ENCODE measurements around the gene CFAP410. TPM values are rescaled to one million over a fixed set of nuclear protein-coding genes. Genes with fewer than 3 reads are reported as not detected.

Gene CFAP410
- total RNA-seq, 2 experiments from 2014 or later = 15.1 to 20.6 TPM

- no peaks in the 10 kb centered on the region for H3K79me2 ChIP-seq (ENCODE audit: insufficient read depth, low read depth, low read length)
- DNase-seq (ENCODE audit: low spot score) = no peak
- ChIA-PET POLR2A (no interaction called here), CTCF (ENCODE audit: unreplicated experiment) (no interaction called here)
- H3K4me3 ChIP-seq (ENCODE audit: low read depth, low read length, poor library complexity, severe bottlenecking) = no peak overlapping the region
- H2AFZ ChIP-seq (ENCODE audit: low read length) = no peak overlapping the region
- no peaks in the 10 kb centered on the region for H4K20me1 ChIP-seq (ENCODE audit: insufficient read depth, low read length)
- H3K4me2 ChIP-seq (ENCODE audit: low read length) = no peak overlapping the region
- H3K9me2 ChIP-seq (ENCODE audit: insufficient read depth, low read length) = no peaks in the 10 kb centered on the region
- TF ChIP-seq CTCF (conservative IDR thresholded peaks at IDR 0.05; ENCODE audit: low read length) (no peak), EZH2phosphoT487 (IDR thresholded peaks at IDR 0.05; ENCODE audit: borderline replicate concordance, low read depth, low read length) (no peak)
- H3K27ac ChIP-seq (ENCODE audit: low read depth, low read length, poor library complexity, severe bottlenecking) = no peak overlapping the region
- no TSS peak for BruUV-seq (replicated peaks)
- peaks cover 32% of the 10 kb centered on the region; the same call in 1 of the 2 replicates for H3K36me3 ChIP-seq (ENCODE audit: insufficient read depth, low read length)
- H3K4me1 ChIP-seq (ENCODE audit: insufficient read depth, low read length, poor library complexity, severe bottlenecking) = no peaks in the 10 kb centered on the region
- intact Hi-C loops (cut with micrococcal nuclease; ENCODE audit: unreplicated experiment) = no loop called here
- H3K9me3 ChIP-seq (ENCODE audit: low read length) = no peaks in the 10 kb centered on the region
Measured at GRCh38 chr21:44317871-44318270, 21.3 kb downstream of the CFAP410 start.

GRCh38 chr21:44317241-44317782 is 21.9 kb downstream of the CFAP410 start:
- H3K27ac ChIP-seq (ENCODE audit: low read depth, low read length, poor library complexity, severe bottlenecking) = no peak overlapping the region
- H3K9me3 ChIP-seq (ENCODE audit: low read length) = no peaks in the 10 kb centered on the region
- H3K9me2 ChIP-seq (ENCODE audit: insufficient read depth, low read length) = no peaks in the 10 kb centered on the region
- no peaks in the 10 kb centered on the region for H4K20me1 ChIP-seq (ENCODE audit: insufficient read depth, low read length)
- H2AFZ ChIP-seq (ENCODE audit: low read length) = no peak overlapping the region
- POLR2A ChIA-PET = no interaction called here
- no peaks in the 10 kb centered on the region for H3K79me2 ChIP-seq (ENCODE audit: insufficient read depth, low read depth, low read length)
- intact Hi-C loops (cut with micrococcal nuclease; ENCODE audit: unreplicated experiment) = no loop called here
- H3K4me1 ChIP-seq (ENCODE audit: insufficient read depth, low read length, poor library complexity, severe bottlenecking) = no peaks in the 10 kb centered on the region
- no peak for TF ChIP-seq CTCF (conservative IDR thresholded peaks at IDR 0.05; ENCODE audit: low read length)
- no peak for TF ChIP-seq EZH2phosphoT487 (IDR thresholded peaks at IDR 0.05; ENCODE audit: borderline replicate concordance, low read depth, low read length)
- no peak for DNase-seq (ENCODE audit: low spot score)
- BruUV-seq (replicated peaks) = no TSS peak
- no peak overlapping the region for H3K4me3 ChIP-seq (ENCODE audit: low read depth, low read length, poor library complexity, severe bottlenecking)
- peaks cover 31% of the 10 kb centered on the region; the same call in 1 of the 2 replicates for H3K36me3 ChIP-seq (ENCODE audit: insufficient read depth, low read length)
- CTCF ChIA-PET (ENCODE audit: unreplicated experiment) = no interaction called here
- H3K4me2 ChIP-seq (ENCODE audit: low read length) = no peak overlapping the region

- no peaks in the 10 kb centered on the region for H3K9me2 ChIP-seq (ENCODE audit: insufficient read depth, low read length)
- intact Hi-C loops (cut with micrococcal nuclease; ENCODE audit: unreplicated experiment) = no loop called here
- H3K9me3 ChIP-seq (ENCODE audit: low read length) = no peaks in the 10 kb centered on the region
- H3K4me2 ChIP-seq (ENCODE audit: low read length) = no peak overlapping the region
- no peak for DNase-seq (ENCODE audit: low spot score)
- POLR2A ChIA-PET = no interaction called here
- no peaks in the 10 kb centered on the region for H3K4me1 ChIP-seq (ENCODE audit: insufficient read depth, low read length, poor library complexity, severe bottlenecking)
- no peak overlapping the region for H3K27ac ChIP-seq (ENCODE audit: low read depth, low read length, poor library complexity, severe bottlenecking)
- BruUV-seq (replicated peaks) = no TSS peak
- CTCF ChIA-PET (ENCODE audit: unreplicated experiment) = interaction anchor here (0.6 kb wide), 1 partner anchor 29 kb away, joined by 3 read pairs; no protein-coding TSS in a partner anchor
- peaks cover 34% of the 10 kb centered on the region; the same call in 1 of the 2 replicates for H3K36me3 ChIP-seq (ENCODE audit: insufficient read depth, low read length)
- H2AFZ ChIP-seq (ENCODE audit: low read length) = no peak overlapping the region
- TF ChIP-seq EZH2phosphoT487 (IDR thresholded peaks at IDR 0.05; ENCODE audit: borderline replicate concordance, low read depth, low read length) (no peak), CTCF (conservative IDR thresholded peaks at IDR 0.05; ENCODE audit: low read length) (no peak)
- H4K20me1 ChIP-seq (ENCODE audit: insufficient read depth, low read length) = no peaks in the 10 kb centered on the region
- H3K79me2 ChIP-seq (ENCODE audit: insufficient read depth, low read depth, low read length) = no peaks in the 10 kb centered on the region
- H3K4me3 ChIP-seq (ENCODE audit: low read depth, low read length, poor library complexity, severe bottlenecking) = no peak overlapping the region
Measured at GRCh38 chr21:44316277-44316900, 22.8 kb downstream of the CFAP410 start.

Data from OCI-LY7 (cell line).